GM18907 (cell line): ENCODE data around the gene PACS1.
"Not testable (repeated sequence)": the region's sequence is repeated elsewhere in the genome, so short reads cannot be mapped to it uniquely, and the experiment has no call there.

Experiments
- ATAC-seq: cut with Tn5 transposase; IDR thresholded peaks from one replicate; pipeline ENCODE4 v1.9.1; 2021; ENCODE audit warnings: mild to moderate bottlenecking, moderate library complexity; ENCODE audit not compliant: unreplicated experiment

The PACS1 gene

GRCh38 chr11:66072518-66072917 is 2.4 kb downstream of the PACS1 start:
- ATAC-seq = no peak

- ATAC-seq = no peak
Observed at GRCh38 chr11:66073669-66074068, 3.6 kb downstream of the PACS1 start.

GRCh38 chr11:66075273-66075672 is 5.2 kb downstream of the PACS1 start:
- ATAC-seq = no peak

GRCh38 chr11:66076561-66076960 is 6.5 kb downstream of the PACS1 start:
- no peak for ATAC-seq

GRCh38 chr11:66077927-66078326 is 7.9 kb downstream of the PACS1 start:
- ATAC-seq = no peak

GRCh38 chr11:66078949-66079348 is 8.9 kb downstream of the PACS1 start:
- not testable (repeated sequence) for ATAC-seq

- ATAC-seq = no peak
Observed at GRCh38 chr11:66080055-66080817, 10.2 kb downstream of the PACS1 start.

GRCh38 chr11:66081505-66081904 is 11.4 kb downstream of the PACS1 start:
- ATAC-seq = peak; percentile 76

GRCh38 chr11:66082946-66083698 is 13.1 kb downstream of the PACS1 start:
- no peak for ATAC-seq

GRCh38 chr11:66083767-66084166 is 13.7 kb downstream of the PACS1 start:
- no peak for ATAC-seq

GRCh38 chr11:66084821-66085475 is 14.9 kb downstream of the PACS1 start:
- ATAC-seq = no peak

GRCh38 chr11:66087148-66087908 is 17.3 kb downstream of the PACS1 start:
- ATAC-seq = no peak

GRCh38 chr11:66089067-66089466 is 19.0 kb downstream of the PACS1 start:
- no peak for ATAC-seq

GRCh38 chr11:66090288-66090687 is 20.2 kb downstream of the PACS1 start:
- no peak for ATAC-seq

GRCh38 chr11:66092125-66092524 is 22.1 kb downstream of the PACS1 start:
- ATAC-seq = not testable (repeated sequence)

- ATAC-seq = not testable (repeated sequence)
Observed at GRCh38 chr11:66099746-66100145, 29.7 kb downstream of the PACS1 start.

- ATAC-seq = peak; percentile 60
Observed at GRCh38 chr11:66100272-66101065, 30.4 kb downstream of the PACS1 start.

GRCh38 chr11:66101066-66101464 is 31.0 kb downstream of the PACS1 start:
- ATAC-seq = no peak

GRCh38 chr11:66104057-66104638 is 34.1 kb downstream of the PACS1 start:
- ATAC-seq = no peak
